Calu3 (cell line): ENCODE results near the gene RECK. TPM values are rescaled to one million over a fixed set of nuclear protein-coding genes. Genes with fewer than 3 reads are reported as not detected.

Source experiments
- BruUV-seq: library from RNA; stranded (reverse); fragments of 400-500 nt; replicated peaks from 2 replicates; lab custom pipeline; 2021; lab: Mats Ljungman, UMichigan
- CTCF ChIA-PET: fragments of 300-600 bp; sonication (Branson Sonifier 250); formaldehyde crosslinking; loops from one replicate; lab custom pipeline; 2022; ENCODE audit warnings: antibody characterized with exemption; lab: Charles Lee
- DNase-seq: peaks from one replicate; pipeline ENCODE4 v3.0.0; 2022
- H3K27ac Mint-ChIP-seq: one replicate; pipeline ENCODE4 v1.8.0; 2022; ENCODE audit warnings: mixed read lengths; ENCODE audit not compliant: unreplicated experiment
- H3K27me3 Mint-ChIP-seq: one replicate; pipeline ENCODE4 v1.8.0; 2022; ENCODE audit warnings: mixed read lengths; ENCODE audit not compliant: unreplicated experiment
- H3K36me3 Mint-ChIP-seq: one replicate; pipeline ENCODE4 v1.8.0; 2022; ENCODE audit warnings: mild to moderate bottlenecking, moderate library complexity, mixed read lengths; ENCODE audit not compliant: insufficient read depth, unreplicated experiment
- H3K4me1 Mint-ChIP-seq: one replicate; pipeline ENCODE4 v1.8.0; 2022; ENCODE audit warnings: mild to moderate bottlenecking, low read depth, mixed read lengths; ENCODE audit not compliant: unreplicated experiment
- H3K4me3 Mint-ChIP-seq: one replicate; pipeline ENCODE4 v1.8.0; 2022; ENCODE audit warnings: mild to moderate bottlenecking, low read depth, moderate library complexity, mixed read lengths; ENCODE audit not compliant: unreplicated experiment
- H3K9me3 Mint-ChIP-seq: one replicate; pipeline ENCODE4 v1.8.0; 2022; ENCODE audit warnings: low read depth, mixed read lengths; ENCODE audit not compliant: unreplicated experiment
- CTCF ChIP-seq: fragments of 200-600 bp; IDR thresholded peaks from one replicate; pipeline ENCODE4 v1.8.0; 2022; ENCODE audit warnings: antibody characterized with exemption; ENCODE audit not compliant: unreplicated experiment
- intact Hi-C: fragments of 100-400 bp; cut with micrococcal nuclease; formaldehyde crosslinking; loops from one replicate; pipeline ENCODE4 v1.10.0; 2022; ENCODE audit not compliant: unreplicated experiment
- total RNA-seq: library from RNA; stranded (reverse); gene quantifications from 2 replicates; pipeline ENCODE4 v1.2.3, GENCODE V29; 2022

RECK gene
- total RNA-seq, 1 experiment from 2014 or later = 1.1 TPM

- Mint-ChIP-seq H3K27ac (no peak overlapping the region), H3K4me1 (no peaks in the 10 kb centered on the region), H3K27me3 (no peaks in the 10 kb centered on the region), H3K36me3 (no peaks in the 10 kb centered on the region), H3K9me3 (no peaks in the 10 kb centered on the region), H3K4me3 (no peak overlapping the region)
- intact Hi-C loops = no loop called here
- BruUV-seq = no TSS peak
- CTCF ChIA-PET = no interaction called here
- no peak for TF ChIP-seq CTCF
- DNase-seq = no peak
These were observed 27.8 kb downstream of the RECK start for GRCh38 chr9:36064448-36065037.

DNA sequence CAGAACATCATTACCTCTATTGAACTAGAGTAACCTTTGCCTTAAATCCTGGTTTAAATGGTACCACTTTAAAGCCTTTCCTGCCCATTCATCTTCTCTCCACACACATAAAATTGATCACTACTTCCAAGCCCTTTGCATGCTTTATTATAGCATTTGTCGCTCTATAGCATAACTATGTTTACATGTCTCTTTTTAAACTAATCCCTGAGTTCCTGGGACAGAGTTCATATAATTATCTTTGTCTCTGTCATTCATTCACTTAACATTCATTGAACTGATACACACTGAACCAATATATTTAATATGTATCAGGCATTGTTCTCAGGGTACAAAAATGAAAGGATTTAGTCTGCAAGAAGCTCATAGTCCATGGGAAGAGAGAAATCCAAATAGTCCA is 37.3 kb downstream of the RECK start:
- no peak for DNase-seq
- Mint-ChIP-seq H3K4me3 (no peak overlapping the region), H3K36me3 (no peaks in the 10 kb centered on the region), H3K9me3 (no peaks in the 10 kb centered on the region), H3K27ac (no peak overlapping the region), H3K27me3 (peaks cover 16% of the 10 kb centered on the region), H3K4me1 (no peaks in the 10 kb centered on the region)
- intact Hi-C loops = no loop called here
- BruUV-seq = no TSS peak
- TF ChIP-seq CTCF = no peak
- CTCF ChIA-PET = no interaction called here

GRCh38 chr9:36074870-36075532 is 38.3 kb downstream of the RECK start:
- H3K27me3 Mint-ChIP-seq = peaks cover 16% of the 10 kb centered on the region
- no peak for DNase-seq

DNA sequence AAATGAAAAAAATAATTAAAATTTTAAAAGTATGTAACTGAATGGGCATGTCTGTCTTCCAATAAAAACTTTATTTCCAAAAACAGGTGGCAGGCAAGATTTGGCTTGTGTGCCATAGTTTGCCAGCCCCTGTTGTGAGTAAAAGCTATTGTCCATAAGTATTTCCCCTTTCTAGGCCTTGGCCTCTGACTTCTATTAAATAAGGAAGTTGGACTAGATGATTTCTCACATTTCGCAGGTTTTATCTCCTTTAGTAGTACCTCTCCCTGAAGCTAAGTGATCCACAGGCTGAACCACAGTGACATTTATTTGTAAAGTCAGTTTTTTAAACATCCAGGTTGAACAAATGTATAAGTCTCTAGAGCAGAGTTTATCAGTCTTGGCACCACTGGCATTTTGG is 41.3 kb downstream of the RECK start:
- no peaks in the 10 kb centered on the region for H3K9me3 Mint-ChIP-seq
- no peaks in the 10 kb centered on the region for H3K36me3 Mint-ChIP-seq
- no TSS peak for BruUV-seq
- H3K27me3 Mint-ChIP-seq = peaks cover 20% of the 10 kb centered on the region
- no peak overlapping the region for H3K4me3 Mint-ChIP-seq
- intact Hi-C loops = no loop called here
- no peaks in the 10 kb centered on the region for H3K4me1 Mint-ChIP-seq
- no peak for TF ChIP-seq CTCF
- CTCF ChIA-PET = no interaction called here
- DNase-seq = no peak
- no peak overlapping the region for H3K27ac Mint-ChIP-seq

More at GRCh38 chr9:36074870-36075532, 38.3 kb downstream of the RECK start:
- TF ChIP-seq CTCF = no peak
- no TSS peak for BruUV-seq
- no peak overlapping the region for H3K4me3 Mint-ChIP-seq
- no peak overlapping the region for H3K27ac Mint-ChIP-seq
- intact Hi-C loops = no loop called here
- CTCF ChIA-PET = no interaction called here
- no peaks in the 10 kb centered on the region for H3K36me3 Mint-ChIP-seq
- no peaks in the 10 kb centered on the region for H3K4me1 Mint-ChIP-seq
- H3K9me3 Mint-ChIP-seq = no peaks in the 10 kb centered on the region
